ENCODE data around the gene DENND1A. TPM values are rescaled to one million over a fixed set of nuclear protein-coding genes. Genes with fewer than 3 reads are reported as not detected.
"Not testable (repeated sequence)": the region's sequence is repeated elsewhere in the genome, so short reads cannot be mapped to it uniquely, and the experiment has no call there.

The DENND1A gene
- polyA plus RNA-seq, 3 donors: 18.8 to 23.1 (median 20.9) TPM

GRCh38 chr9:123925161-123925560 lies 4.8 kb downstream of the DENND1A start:
- DNase-seq (ENCODE audit: low read depth in 3 of 3, low spot score in 2 of 3): no peak

- no peak for DNase-seq (ENCODE audit: low read depth in 3 of 3, low spot score in 2 of 3)
These were observed 5.2 kb downstream of the DENND1A start for GRCh38 chr9:123924727-123925126.

- DNase-seq (ENCODE audit: low read depth in 3 of 3, low spot score in 2 of 3): no peak
These were observed 6.0 kb downstream of the DENND1A start for GRCh38 chr9:123923884-123924283.

GRCh38 chr9:123923377-123923776 lies 6.5 kb downstream of the DENND1A start:
- DNase-seq (ENCODE audit: low read depth in 3 of 3, low spot score in 2 of 3): no peak

- no peak for DNase-seq (ENCODE audit: low read depth in 3 of 3, low spot score in 2 of 3)
These were observed 7.0 kb downstream of the DENND1A start for GRCh38 chr9:123922911-123923310.

GRCh38 chr9:123922431-123922830 lies 7.5 kb downstream of the DENND1A start:
- no peak for DNase-seq (ENCODE audit: low read depth in 3 of 3, low spot score in 2 of 3)

- no peak for DNase-seq (ENCODE audit: low read depth in 3 of 3, low spot score in 2 of 3)
These were observed 15.3 kb downstream of the DENND1A start for GRCh38 chr9:123914517-123915196.

GRCh38 chr9:123912167-123912897 lies 17.6 kb downstream of the DENND1A start:
- no peak for DNase-seq (ENCODE audit: low read depth in 3 of 3, low spot score in 2 of 3)

- DNase-seq (ENCODE audit: low read depth in 3 of 3, low spot score in 2 of 3): no peak
These were observed 18.9 kb downstream of the DENND1A start for GRCh38 chr9:123911024-123911423.

GRCh38 chr9:123909192-123909591 lies 20.7 kb downstream of the DENND1A start:
- not testable (repeated sequence) for DNase-seq (ENCODE audit: low read depth in 3 of 3, low spot score in 2 of 3)

GRCh38 chr9:123903550-123903949 lies 26.4 kb downstream of the DENND1A start:
- DNase-seq (ENCODE audit: low read depth in 3 of 3, low spot score in 2 of 3): not testable (repeated sequence)

- DNase-seq (ENCODE audit: low read depth in 3 of 3, low spot score in 2 of 3): no peak
These were observed 35.1 kb downstream of the DENND1A start for GRCh38 chr9:123894822-123895221.

- no peak for DNase-seq (ENCODE audit: low read depth in 3 of 3, low spot score in 2 of 3)
These were observed 36.0 kb downstream of the DENND1A start for GRCh38 chr9:123893831-123894460.

- DNase-seq (ENCODE audit: low read depth in 3 of 3, low spot score in 2 of 3): no peak
These were observed 36.8 kb downstream of the DENND1A start for GRCh38 chr9:123893115-123893514.

- DNase-seq (ENCODE audit: low read depth in 3 of 3, low spot score in 2 of 3): no peak
These were observed 42.1 kb downstream of the DENND1A start for GRCh38 chr9:123887837-123888236.

GRCh38 chr9:123885834-123886233 lies 44.1 kb downstream of the DENND1A start:
- not testable (repeated sequence) for DNase-seq (ENCODE audit: low read depth in 3 of 3, low spot score in 2 of 3)

GRCh38 chr9:123883634-123884033 lies 46.3 kb downstream of the DENND1A start:
- no peak for DNase-seq (ENCODE audit: low read depth in 3 of 3, low spot score in 2 of 3)

- no peak for DNase-seq (ENCODE audit: low read depth in 3 of 3, low spot score in 2 of 3)
These were observed 48.3 kb downstream of the DENND1A start for GRCh38 chr9:123881604-123882003.

- no peak for DNase-seq (ENCODE audit: low read depth in 3 of 3, low spot score in 2 of 3)
These were observed 49.5 kb downstream of the DENND1A start for GRCh38 chr9:123880420-123880819.

- DNase-seq (ENCODE audit: low read depth in 3 of 3, low spot score in 2 of 3): no peak
These were observed 53.2 kb downstream of the DENND1A start for GRCh38 chr9:123876750-123877149.

- no peak for DNase-seq (ENCODE audit: low read depth in 3 of 3, low spot score in 2 of 3)
These were observed 57.2 kb downstream of the DENND1A start for GRCh38 chr9:123872710-123873109.

GRCh38 chr9:123871781-123872180 lies 58.1 kb downstream of the DENND1A start:
- no peak for DNase-seq (ENCODE audit: low read depth in 3 of 3, low spot score in 2 of 3)

Measured in right renal cortex interstitium (tissue), 3 donors.